Kidney (tissue), 22 donors: ENCODE data around the gene OR8G1. TPM values are rescaled to one million over a fixed set of nuclear protein-coding genes. Genes with fewer than 3 reads are reported as not detected.

Experiments used
- DNase-seq, 5 donors: peaks; one replicate each; pipeline ENCODE4 v3.0.0-alpha.2; 2013 to 2020
- FAIRE-seq: peaks from 2 replicates; lab custom pipeline; 2012; peaks lifted over from hg19 to GRCh38; lab: Jason Lieb, UNC
- H3K27ac ChIP-seq, 2 donors: one replicate each; pipeline ENCODE4 v1.7.0; 2013; ENCODE audit warnings: low read depth in 2 of 2, low read length in 2 of 2, inconsistent platforms in 1 of 2
- H3K27me3 ChIP-seq: one replicate; pipeline ENCODE4 v1.7.1; 2013; ENCODE audit warnings: low read length, inconsistent platforms; ENCODE audit not compliant: control insufficient read depth, insufficient read depth
- H3K36me3 ChIP-seq, 3 donors: one replicate each; pipeline versions ENCODE4 v1.7.0 to v1.7.1; 2013; ENCODE audit warnings: low read length in 3 of 3, control low read depth in 1 of 3, inconsistent platforms in 1 of 3; ENCODE audit not compliant: insufficient read depth in 3 of 3, control insufficient read depth in 2 of 3
- H3K4me1 ChIP-seq, 3 donors: one replicate each; pipeline versions ENCODE4 v1.7.0 to v1.7.1; 2013; ENCODE audit warnings: low read length in 3 of 3, inconsistent platforms in 1 of 3, low read depth in 1 of 3; ENCODE audit not compliant: control insufficient read depth in 2 of 3, insufficient read depth in 2 of 3
- H3K4me3 ChIP-seq, 3 donors: one replicate each; pipeline versions ENCODE4 v1.7.0 to v1.8.1; 2013; ENCODE audit warnings: low read length in 3 of 3, control low read depth in 1 of 3, inconsistent platforms in 1 of 3
- H3K9ac ChIP-seq, 3 donors: one replicate each; pipeline versions ENCODE4 v1.7.0 to v1.7.1; 2013; ENCODE audit warnings: low read length in 3 of 3, control low read depth in 1 of 3, inconsistent platforms in 1 of 3
- H3K9me3 ChIP-seq, 3 donors: one replicate each; pipeline versions ENCODE4 v1.7.0 to v1.7.1; 2013; ENCODE audit warnings: low read length in 3 of 3, control low read depth in 1 of 3, inconsistent platforms in 1 of 3; ENCODE audit not compliant: control insufficient read depth in 2 of 3, insufficient read depth in 1 of 3
- intact Hi-C: fragments of 100-400 bp; cut with DNase I; formaldehyde crosslinking; loops from one replicate; pipeline ENCODE4 v1.11.1; 2022
- long read RNA-seq, 10 donors: library from polyadenylated mRNA in 1 of 10; unstranded in 1 of 10; transcript quantifications; one replicate each; pipeline ENCODE4 v2.0.0 and lab custom pipeline, GENCODE V29; 2021 to 2026
- polyA plus RNA-seq: library from polyadenylated mRNA; stranded (reverse); fragments of 350-450 nt; fragmentation: Illumina TruSeq; extraction: RNeasy Lipid Tissue Mini Kit (QIAGEN cat#74804); gene quantifications from one replicate; pipeline ENCODE4 v1.2.3, GENCODE V29; 2014; ENCODE audit warnings: low read depth, low replicate concordance; ENCODE audit not compliant: insufficient read depth
- total RNA-seq: library from RNA; stranded (reverse); fragmentation: NEBNext Ultra II Directional; extraction: Animal tissue kit (Norgen Biotek cat#: 25700); gene quantifications from one replicate; pipeline ENCODE4 v1.2.1, GENCODE V29; 2021
- TF ChIP-seq, protein P1 (sequence below): IDR thresholded peaks from 3 replicates; pipeline ENCODE4 v1.5.1; 2012; ENCODE audit warnings: mild to moderate bottlenecking, moderate library complexity, borderline replicate concordance; ENCODE audit not compliant: insufficient read depth; ENCODE audit errors: extremely low read depth
- donor health status: control.
- donor health status: control.
- donor health status: control.
- donor health status: control.
- donor health status: control.
- donor health status: DM: yes; HTN: yes; CAD: no.
- donor health status: Normal renal cell carcinoma (clear cell type).

Gene OR8G1, protein sequence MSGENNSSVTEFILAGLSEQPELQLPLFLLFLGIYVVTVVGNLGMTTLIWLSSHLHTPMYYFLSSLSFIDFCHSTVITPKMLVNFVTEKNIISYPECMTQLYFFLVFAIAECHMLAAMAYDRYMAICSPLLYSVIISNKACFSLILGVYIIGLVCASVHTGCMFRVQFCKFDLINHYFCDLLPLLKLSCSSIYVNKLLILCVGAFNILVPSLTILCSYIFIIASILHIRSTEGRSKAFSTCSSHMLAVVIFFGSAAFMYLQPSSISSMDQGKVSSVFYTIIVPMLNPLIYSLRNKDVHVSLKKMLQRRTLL
- not detected for total RNA-seq
- not detected for polyA plus RNA-seq
- long read RNA-seq, donor 1 = 0 reads
- long read RNA-seq, donor 2 = 0 reads
- long read RNA-seq, donor 3 = 0 reads
- long read RNA-seq, donor 4 = 0 reads
- long read RNA-seq, donor 5 = 0 reads
- long read RNA-seq, donor 6 = 0 reads
- long read RNA-seq, donor 7 = 0 reads
- long read RNA-seq, donor 8 = 0 reads
- long read RNA-seq, donor 9 = 0 reads
- long read RNA-seq, donor 10 = 0 reads

- Histone ChIP-seq H3K27me3 (no peaks in the 10 kb centered on the region), H3K9me3 (no peaks in the 10 kb centered on the region), H3K4me3 (no peak within 1 kb of the TSS), H3K9ac (no peak within 1 kb of the TSS), H3K36me3 (no peaks in the 10 kb centered on the region), H3K27ac (no peak within 1 kb of the TSS), H3K4me1 (no peaks in the 10 kb centered on the region)
- TF ChIP-seq, protein P1, sequence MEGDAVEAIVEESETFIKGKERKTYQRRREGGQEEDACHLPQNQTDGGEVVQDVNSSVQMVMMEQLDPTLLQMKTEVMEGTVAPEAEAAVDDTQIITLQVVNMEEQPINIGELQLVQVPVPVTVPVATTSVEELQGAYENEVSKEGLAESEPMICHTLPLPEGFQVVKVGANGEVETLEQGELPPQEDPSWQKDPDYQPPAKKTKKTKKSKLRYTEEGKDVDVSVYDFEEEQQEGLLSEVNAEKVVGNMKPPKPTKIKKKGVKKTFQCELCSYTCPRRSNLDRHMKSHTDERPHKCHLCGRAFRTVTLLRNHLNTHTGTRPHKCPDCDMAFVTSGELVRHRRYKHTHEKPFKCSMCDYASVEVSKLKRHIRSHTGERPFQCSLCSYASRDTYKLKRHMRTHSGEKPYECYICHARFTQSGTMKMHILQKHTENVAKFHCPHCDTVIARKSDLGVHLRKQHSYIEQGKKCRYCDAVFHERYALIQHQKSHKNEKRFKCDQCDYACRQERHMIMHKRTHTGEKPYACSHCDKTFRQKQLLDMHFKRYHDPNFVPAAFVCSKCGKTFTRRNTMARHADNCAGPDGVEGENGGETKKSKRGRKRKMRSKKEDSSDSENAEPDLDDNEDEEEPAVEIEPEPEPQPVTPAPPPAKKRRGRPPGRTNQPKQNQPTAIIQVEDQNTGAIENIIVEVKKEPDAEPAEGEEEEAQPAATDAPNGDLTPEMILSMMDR = no peak
- no peak for FAIRE-seq
- intact Hi-C loops = no loop called here
- DNase-seq = no peak
Observed at GRCh38 chr11:124240621-124241397, at the start of gene OR8G1. Gene OR8G1, plus strand, starts transcription at chr11:124241095. Its CDS starts 8,581 bp downstream, at chr11:124249676.

GRCh38 chr11:124193221-124194010 is 47.5 kb upstream of the OR8G1 start:
- Histone ChIP-seq H3K27me3 (no peaks in the 10 kb centered on the region), H3K36me3 (no peaks in the 10 kb centered on the region), H3K4me3 (no peak overlapping the region), H3K4me1 (no peaks in the 10 kb centered on the region), H3K9ac (no peak overlapping the region), H3K9me3 (no peaks in the 10 kb centered on the region), H3K27ac (no peak overlapping the region)
- TF ChIP-seq, protein P1 = no peak
- DNase-seq (no peak), FAIRE-seq (no peak)
- intact Hi-C loops = no loop called here

- no peaks in the 10 kb centered on the region for H3K4me1 ChIP-seq
- no peak overlapping the region for H3K27ac ChIP-seq
- H3K9ac ChIP-seq = no peak overlapping the region
- H3K36me3 ChIP-seq = no peaks in the 10 kb centered on the region
- intact Hi-C loops = no loop called here
- H3K9me3 ChIP-seq = no peaks in the 10 kb centered on the region
- H3K4me3 ChIP-seq = no peak overlapping the region
- DNase-seq (peak in 2 of 5 donors; percentile 17 to 20), FAIRE-seq (no peak)
- no peaks in the 10 kb centered on the region for H3K27me3 ChIP-seq
- TF ChIP-seq, protein P1 = no peak
Observed at GRCh38 chr11:124194293-124195188, 46.4 kb upstream of the OR8G1 start.
